Breast epithelium (tissue), 4 donors: ENCODE measurements around the gene TNS3. TPM values are rescaled to one million over a fixed set of nuclear protein-coding genes. Genes with fewer than 3 reads are reported as not detected.
A peak's percentile ranks its signal among the peaks of the same experiment; 100 is the strongest.

Source experiments
- DNase-seq, 2 donors: peaks; one replicate each; pipeline ENCODE4 v3.0.0-alpha.2; 2019; ENCODE audit warnings: low spot score in 2 of 2
- H3K27ac ChIP-seq, 2 donors: fragments of 200-600 bp; sonication (generic) in 1 of 2; one replicate each; pipeline ENCODE4 v1.5.1; 2016 to 2019; ENCODE audit warnings: mild to moderate bottlenecking in 1 of 2
- H3K27me3 ChIP-seq, 2 donors: fragments of 200-600 bp; sonication (generic) in 1 of 2; one replicate each; pipeline versions ENCODE4 v1.5.1 to v1.6.0; 2017 to 2019; ENCODE audit warnings: control low read depth in 1 of 2, mild to moderate bottlenecking in 1 of 2
- H3K36me3 ChIP-seq: fragments of 200-600 bp; one replicate; pipeline ENCODE4 v1.5.1; 2019
- H3K4me1 ChIP-seq, 2 donors: fragments of 200-600 bp; sonication (generic); one replicate each; pipeline ENCODE4 v1.5.1; 2016 to 2019; ENCODE audit warnings: control low read depth in 1 of 2
- H3K4me3 ChIP-seq, 3 donors: fragments of 200-600 bp; sonication (generic); 1 replicate in 2 of 3; 2 replicates in 1 of 3; pipeline ENCODE4 v1.5.1; 2016 to 2019; ENCODE audit warnings: mild to moderate bottlenecking in 3 of 3, moderate library complexity in 2 of 3
- H3K9me3 ChIP-seq, 2 donors: fragments of 200-600 bp; sonication (generic) in 1 of 2; one replicate each; pipeline ENCODE4 v1.5.1; 2016 to 2019; ENCODE audit warnings: control low read depth in 1 of 2
- CTCF ChIP-seq, 3 donors: fragments of 450-650 bp; IDR thresholded peaks; one replicate each; pipeline ENCODE4 v1.5.1; 2016 to 2017; ENCODE audit warnings: antibody characterized with exemption in 3 of 3, mild to moderate bottlenecking in 3 of 3, moderate library complexity in 3 of 3
- POLR2A ChIP-seq: fragments of 450-650 bp; IDR thresholded peaks from one replicate; pipeline ENCODE4 v1.6.1; 2016; ENCODE audit warnings: antibody characterized with exemption, mild to moderate bottlenecking, moderate library complexity
- POLR2AphosphoS5 ChIP-seq, 3 donors: sonication (generic); formaldehyde crosslinking; IDR thresholded peaks; one replicate each; pipeline ENCODE4 v1.6.1; 2017; ENCODE audit warnings: antibody characterized with exemption in 3 of 3
- intact Hi-C: fragments of 100-400 bp; cut with DNase I; formaldehyde crosslinking; loops from one replicate; pipeline ENCODE4 v1.15.1; 2023; ENCODE audit warnings: low total_unique reads
- total RNA-seq, 3 donors: library from RNA; depleted of rRNA; stranded (reverse); fragments of >200 nt; gene quantifications; one replicate each; pipeline ENCODE4 v1.1.0, GENCODE V29; 2016

TNS3 gene
- total RNA-seq, 3 donors from 2014 or later, result 41.0 to 78.1 (median 56.2) TPM

- no peak overlapping the region for H3K27ac ChIP-seq
- no peak overlapping the region for H3K4me3 ChIP-seq
- H3K9me3 ChIP-seq, result no peaks in the 10 kb centered on the region
- intact Hi-C loops, result loop anchor here (10.0 kb wide), 1 partner anchor 192 kb away; no protein-coding TSS in a partner anchor
- H3K27me3 ChIP-seq, result no peaks in the 10 kb centered on the region
- H3K4me1 ChIP-seq, result no peaks in the 10 kb centered on the region
- no peak for TF ChIP-seq CTCF (IDR thresholded peaks at IDR 0.05)
- no peak for TF ChIP-seq POLR2AphosphoS5 (IDR thresholded peaks at IDR 0.05)
- no peak for TF ChIP-seq POLR2A
- no peaks in the 10 kb centered on the region for H3K36me3 ChIP-seq
- DNase-seq, result peak in 1 of 2 donors; percentile 3
Observed at GRCh38 chr7:47343061-47343455, 238.9 kb downstream of the TNS3 start.

GRCh38 chr7:47342296-47343060 is 239.4 kb downstream of the TNS3 start:
- Histone ChIP-seq H3K4me3 (no peak overlapping the region), H3K9me3 (no peaks in the 10 kb centered on the region), H3K4me1 (no peaks in the 10 kb centered on the region), H3K27ac (no peak overlapping the region), H3K27me3 (no peaks in the 10 kb centered on the region), H3K36me3 (no peaks in the 10 kb centered on the region)
- no peak for TF ChIP-seq POLR2AphosphoS5 (IDR thresholded peaks at IDR 0.05)
- TF ChIP-seq CTCF (IDR thresholded peaks at IDR 0.05), result no peak
- TF ChIP-seq POLR2A, result no peak
- no peak for DNase-seq
- intact Hi-C loops, result loop anchor here (10.0 kb wide), 1 partner anchor 192 kb away; no protein-coding TSS in a partner anchor

GRCh38 chr7:47340517-47340916 is 241.4 kb downstream of the TNS3 start:
- Histone ChIP-seq H3K27ac (no peak overlapping the region), H3K27me3 (no peaks in the 10 kb centered on the region)
- intact Hi-C loops, result loop anchor here (10.0 kb wide), 1 partner anchor 194 kb away; no protein-coding TSS in a partner anchor

GRCh38 chr7:47338026-47338425 is 243.9 kb downstream of the TNS3 start:
- Histone ChIP-seq H3K4me3 (no peak overlapping the region), H3K4me1 (no peaks in the 10 kb centered on the region), H3K27me3 (no peaks in the 10 kb centered on the region), H3K9me3 (no peaks in the 10 kb centered on the region), H3K36me3 (no peaks in the 10 kb centered on the region), H3K27ac (no peak overlapping the region)
- TF ChIP-seq POLR2AphosphoS5 (IDR thresholded peaks at IDR 0.05) (no peak), POLR2A (no peak), CTCF (IDR thresholded peaks at IDR 0.05) (no peak)
- intact Hi-C loops, result no loop called here
- DNase-seq, result no peak

More at GRCh38 chr7:47340517-47340916, 241.4 kb downstream of the TNS3 start:
- no peak overlapping the region for H3K4me3 ChIP-seq
- no peaks in the 10 kb centered on the region for H3K9me3 ChIP-seq
- DNase-seq, result no peak
- TF ChIP-seq POLR2A (no peak), CTCF (IDR thresholded peaks at IDR 0.05) (no peak), POLR2AphosphoS5 (IDR thresholded peaks at IDR 0.05) (no peak)
- no peaks in the 10 kb centered on the region for H3K4me1 ChIP-seq
- H3K36me3 ChIP-seq, result no peaks in the 10 kb centered on the region

- Histone ChIP-seq H3K4me3 (no peak overlapping the region), H3K27ac (no peak overlapping the region), H3K27me3 (no peaks in the 10 kb centered on the region), H3K4me1 (no peaks in the 10 kb centered on the region), H3K36me3 (no peaks in the 10 kb centered on the region), H3K9me3 (no peaks in the 10 kb centered on the region)
- TF ChIP-seq CTCF (IDR thresholded peaks at IDR 0.05), result no peak
- no peak for TF ChIP-seq POLR2AphosphoS5 (IDR thresholded peaks at IDR 0.05)
- no peak for TF ChIP-seq POLR2A
- peak; percentile 13 to 25 for DNase-seq
- intact Hi-C loops, result no loop called here
Observed at GRCh38 chr7:47337531-47337930, 244.4 kb downstream of the TNS3 start.
